Activated T-cell treated with anti-CD3 and anti-CD28 coated beads, Interleukin-2, amount 50 U/mL, for 24 hours (primary cell): ENCODE results near the gene AREG.

Source experiments
- DNase-seq: peaks from one replicate; pipeline ENCODE4 v3.0.0-alpha.2; 2020
- H3K27ac Mint-ChIP-seq: 2 replicates; pipeline ENCODE4 v1.8.0; 2020; ENCODE audit warnings: mild to moderate bottlenecking, mixed read lengths
- H3K27me3 Mint-ChIP-seq: 2 replicates; pipeline ENCODE4 v1.8.0; 2020; ENCODE audit warnings: mixed read lengths
- H3K36me3 Mint-ChIP-seq: 2 replicates; pipeline ENCODE4 v1.8.0; 2020; ENCODE audit warnings: low read depth, mixed read lengths
- H3K4me1 Mint-ChIP-seq: 2 replicates; pipeline ENCODE4 v1.8.0; 2020; ENCODE audit warnings: low read depth, mixed read lengths
- H3K4me3 Mint-ChIP-seq: 2 replicates; pipeline ENCODE4 v1.8.0; 2020; ENCODE audit warnings: mild to moderate bottlenecking, moderate library complexity, mixed read lengths
- H3K9me3 Mint-ChIP-seq: 2 replicates; pipeline ENCODE4 v1.8.0; 2020; ENCODE audit warnings: mixed read lengths

AREG gene

GRCh38 chr4:74418063-74418670 is 26.8 kb upstream of the AREG start:
- Mint-ChIP-seq H3K4me1 (no peaks in the 10 kb centered on the region), H3K9me3 (no peaks in the 10 kb centered on the region), H3K4me3 (no peak overlapping the region), H3K27ac (no peak overlapping the region), H3K27me3 (peaks cover 4% of the 10 kb centered on the region), H3K36me3 (no peaks in the 10 kb centered on the region)
- DNase-seq, result no peak

- Mint-ChIP-seq H3K36me3 (no peaks in the 10 kb centered on the region), H3K9me3 (no peaks in the 10 kb centered on the region), H3K4me1 (no peaks in the 10 kb centered on the region), H3K4me3 (no peak overlapping the region), H3K27me3 (peaks cover 2% of the 10 kb centered on the region), H3K27ac (no peak overlapping the region)
- DNase-seq, result no peak
Observed at GRCh38 chr4:74420863-74421262, 24.1 kb upstream of the AREG start.

GRCh38 chr4:74423104-74423503 is 21.8 kb upstream of the AREG start:
- Mint-ChIP-seq H3K9me3 (no peaks in the 10 kb centered on the region), H3K27ac (no peak overlapping the region), H3K4me1 (no peaks in the 10 kb centered on the region), H3K27me3 (no peaks in the 10 kb centered on the region), H3K36me3 (no peaks in the 10 kb centered on the region), H3K4me3 (no peak overlapping the region)
- no peak for DNase-seq

GRCh38 chr4:74424111-74424510 is 20.8 kb upstream of the AREG start:
- Mint-ChIP-seq H3K27ac (no peak overlapping the region), H3K4me3 (no peak overlapping the region), H3K9me3 (no peaks in the 10 kb centered on the region), H3K36me3 (no peaks in the 10 kb centered on the region), H3K4me1 (no peaks in the 10 kb centered on the region), H3K27me3 (no peaks in the 10 kb centered on the region)
- DNase-seq, result no peak

GRCh38 chr4:74426101-74426500 is 18.8 kb upstream of the AREG start:
- Mint-ChIP-seq H3K27ac (no peak overlapping the region), H3K4me3 (no peak overlapping the region), H3K36me3 (no peaks in the 10 kb centered on the region), H3K4me1 (peaks cover under 1% of the 10 kb centered on the region), H3K27me3 (no peaks in the 10 kb centered on the region), H3K9me3 (no peaks in the 10 kb centered on the region)
- no peak for DNase-seq

- H3K9me3 Mint-ChIP-seq, result no peaks in the 10 kb centered on the region
- H3K4me1 Mint-ChIP-seq, result peaks cover 1% of the 10 kb centered on the region
- no peak overlapping the region for H3K4me3 Mint-ChIP-seq
- H3K27ac Mint-ChIP-seq, result no peak overlapping the region
- H3K27me3 Mint-ChIP-seq, result peaks cover 3% of the 10 kb centered on the region
- DNase-seq, result no peak
- no peaks in the 10 kb centered on the region for H3K36me3 Mint-ChIP-seq
Observed at GRCh38 chr4:74428276-74428675, 16.7 kb upstream of the AREG start.

- Mint-ChIP-seq H3K4me3 (no peak overlapping the region), H3K4me1 (peaks cover 1% of the 10 kb centered on the region), H3K27ac (no peak overlapping the region), H3K36me3 (no peaks in the 10 kb centered on the region), H3K9me3 (no peaks in the 10 kb centered on the region), H3K27me3 (peaks cover 6% of the 10 kb centered on the region)
- no peak for DNase-seq
Observed at GRCh38 chr4:74431113-74431826, 13.7 kb upstream of the AREG start.

- Mint-ChIP-seq H3K4me1 (peaks cover 1% of the 10 kb centered on the region), H3K27me3 (peaks cover 6% of the 10 kb centered on the region), H3K27ac (no peak overlapping the region), H3K4me3 (no peak overlapping the region), H3K9me3 (no peaks in the 10 kb centered on the region), H3K36me3 (no peaks in the 10 kb centered on the region)
- no peak for DNase-seq
Observed at GRCh38 chr4:74433043-74433442, 11.9 kb upstream of the AREG start.

GRCh38 chr4:74433541-74434172 is 11.3 kb upstream of the AREG start:
- Mint-ChIP-seq H3K27ac (no peak overlapping the region), H3K36me3 (no peaks in the 10 kb centered on the region), H3K27me3 (peaks cover 6% of the 10 kb centered on the region), H3K9me3 (no peaks in the 10 kb centered on the region), H3K4me3 (no peak overlapping the region), H3K4me1 (peaks cover 1% of the 10 kb centered on the region)
- no peak for DNase-seq

GRCh38 chr4:74435296-74435695 is 9.6 kb upstream of the AREG start:
- peaks cover 1% of the 10 kb centered on the region for H3K4me1 Mint-ChIP-seq
- H3K36me3 Mint-ChIP-seq, result no peaks in the 10 kb centered on the region
- H3K27ac Mint-ChIP-seq, result no peak overlapping the region
- peaks cover 6% of the 10 kb centered on the region for H3K27me3 Mint-ChIP-seq
- no peak overlapping the region for H3K4me3 Mint-ChIP-seq
- no peak for DNase-seq
- H3K9me3 Mint-ChIP-seq, result no peaks in the 10 kb centered on the region

GRCh38 chr4:74437866-74438265 is 7.1 kb upstream of the AREG start:
- H3K27ac Mint-ChIP-seq, result no peak overlapping the region
- no peak overlapping the region for H3K4me3 Mint-ChIP-seq
- no peaks in the 10 kb centered on the region for H3K4me1 Mint-ChIP-seq
- H3K9me3 Mint-ChIP-seq, result no peaks in the 10 kb centered on the region
- H3K36me3 Mint-ChIP-seq, result no peaks in the 10 kb centered on the region
- peaks cover 4% of the 10 kb centered on the region for H3K27me3 Mint-ChIP-seq
- no peak for DNase-seq

- DNase-seq, result no peak
- Mint-ChIP-seq H3K4me3 (no peak overlapping the region), H3K4me1 (no peaks in the 10 kb centered on the region), H3K27ac (no peak overlapping the region), H3K27me3 (peaks cover 3% of the 10 kb centered on the region), H3K36me3 (no peaks in the 10 kb centered on the region), H3K9me3 (no peaks in the 10 kb centered on the region)
Observed at GRCh38 chr4:74438661-74439060, 6.3 kb upstream of the AREG start.

- H3K27me3 Mint-ChIP-seq, result no peaks in the 10 kb centered on the region
- no peak overlapping the region for H3K4me3 Mint-ChIP-seq
- H3K27ac Mint-ChIP-seq, result no peak overlapping the region
- H3K36me3 Mint-ChIP-seq, result no peaks in the 10 kb centered on the region
- no peaks in the 10 kb centered on the region for H3K9me3 Mint-ChIP-seq
- no peak for DNase-seq
- H3K4me1 Mint-ChIP-seq, result peaks cover 7% of the 10 kb centered on the region
Observed at GRCh38 chr4:74439952-74440351, 5.0 kb upstream of the AREG start.

GRCh38 chr4:74440356-74440755 is 4.6 kb upstream of the AREG start:
- Mint-ChIP-seq H3K4me1 (peaks cover 10% of the 10 kb centered on the region), H3K4me3 (no peak overlapping the region), H3K9me3 (no peaks in the 10 kb centered on the region), H3K36me3 (no peaks in the 10 kb centered on the region), H3K27ac (no peak overlapping the region), H3K27me3 (no peaks in the 10 kb centered on the region)
- no peak for DNase-seq

GRCh38 chr4:74441744-74442143 is 3.2 kb upstream of the AREG start:
- Mint-ChIP-seq H3K27me3 (no peaks in the 10 kb centered on the region), H3K27ac (no peak overlapping the region), H3K36me3 (no peaks in the 10 kb centered on the region), H3K4me3 (no peak overlapping the region), H3K4me1 (peaks cover 14% of the 10 kb centered on the region), H3K9me3 (no peaks in the 10 kb centered on the region)
- no peak for DNase-seq
